K562 (cell line): ENCODE data around the gene CAMK2G. TPM values are rescaled to one million over a fixed set of nuclear protein-coding genes. Genes with fewer than 3 reads are reported as not detected.

Experiments
- ARID4B ChIP-seq: sonication (generic); formaldehyde crosslinking; IDR thresholded peaks from 2 replicates; pipeline ENCODE4 v1.8.0; 2022; ENCODE audit warnings: mild to moderate bottlenecking, missing genetic modification reagents
- CBX3 ChIP-seq, 2 experiments: IDR thresholded peaks; 1 replicate in 1 of 2; 2 replicates in 1 of 2; pipeline ENCODE4 v1.6.1; 2012; ENCODE audit warnings: inconsistent platforms in 2 of 2, low read length in 2 of 2, borderline replicate concordance in 1 of 2, control low read depth in 1 of 2
- E2F8 ChIP-seq: fragments of 450-650 bp; IDR thresholded peaks from 2 replicates; pipeline ENCODE4 v1.7.1; 2018; ENCODE audit warnings: mild to moderate bottlenecking, low read depth; ENCODE audit not compliant: partially characterized antibody
- EGR1 ChIP-seq: fragments of 450-650 bp; conservative IDR thresholded peaks from 2 replicates; pipeline ENCODE4 v1.6.1; 2017; ENCODE audit warnings: mild to moderate bottlenecking
- ELF1 ChIP-seq: fragments of 200-800 bp; sonication (Bioruptor generic); IDR thresholded peaks from 2 replicates; pipeline ENCODE4 v1.6.1; 2016; ENCODE audit warnings: missing genetic modification characterization, missing compliant biosample characterization
- HSF4 ChIP-seq: fragments of 250-450 bp; sonication (Bioruptor Pico); IDR thresholded peaks from 2 replicates; pipeline ENCODE4 v2.1.2; 2022; ENCODE audit warnings: mild to moderate bottlenecking, moderate library complexity, borderline replicate concordance
- L3MBTL2 ChIP-seq: fragments of 450-650 bp; IDR thresholded peaks from 2 replicates; pipeline ENCODE4 v1.6.1; 2016; ENCODE audit warnings: mild to moderate bottlenecking, moderate library complexity
- MEF2D ChIP-seq: conservative IDR thresholded peaks from 2 replicates; pipeline ENCODE4 v1.6.1; 2016; ENCODE audit warnings: low read depth, missing genetic modification characterization, missing compliant biosample characterization
- MTA2 ChIP-seq: fragments of 450-650 bp; IDR thresholded peaks from 2 replicates; pipeline ENCODE4 v1.6.1; 2016; ENCODE audit warnings: low read depth
- TBP ChIP-seq: optimal IDR thresholded peaks from 2 replicates; pipeline ENCODE3; 2011; ENCODE audit warnings: low read depth, low read length, improper control_type of control experiment
- TCF7 ChIP-seq: sonication (generic); IDR thresholded peaks from 2 replicates; pipeline ENCODE4 v1.6.1; 2016; ENCODE audit warnings: antibody characterized with exemption, borderline replicate concordance
- ZKSCAN1 ChIP-seq: fragments of 150-350 bp; IDR thresholded peaks from 2 replicates; pipeline ENCODE4 v1.6.1; 2016; ENCODE audit warnings: low read depth, low read length
- ZNF174 ChIP-seq: fragments of 250-450 bp; sonication (Bioruptor Pico); IDR thresholded peaks from 2 replicates; pipeline ENCODE4 v1.4.0; 2020; ENCODE audit warnings: mild to moderate bottlenecking
- ZNF232 ChIP-seq: sonication (generic); formaldehyde crosslinking; IDR thresholded peaks from 2 replicates; pipeline ENCODE4 v1.8.0; 2022; ENCODE audit warnings: mild to moderate bottlenecking, missing genetic modification reagents
- ZNF316 ChIP-seq: fragments of 450-650 bp; IDR thresholded peaks from 2 replicates; pipeline ENCODE4 v1.6.1; 2016
- ZNF57 ChIP-seq: fragments of 450-650 bp; formaldehyde crosslinking; IDR thresholded peaks from 2 replicates; pipeline ENCODE4 v1.4.0; 2020; ENCODE audit warnings: mild to moderate bottlenecking, moderate library complexity
- ZNF717 ChIP-seq: fragments of 250-450 bp; sonication (Bioruptor Pico); IDR thresholded peaks from 2 replicates; pipeline ENCODE4 v1.5.0; 2021
- ZNF830 ChIP-seq: fragments of 250-450 bp; sonication (Bioruptor Pico); IDR thresholded peaks from 2 replicates; pipeline ENCODE4 v1.5.0; 2021; ENCODE audit warnings: mild to moderate bottlenecking
- polyA plus RNA-seq, 8 experiments: library from polyadenylated mRNA; depleted of rRNA in 4 of 8; stranded (reverse) in 5 of 8; unstranded in 3 of 8; fragments of >200 nt; fragmentation: Nextera tagmentation in 2 of 8; fragmentation: Illumina TruSeq in 1 of 8; extraction: Ambion mirVana in 2 of 8; extraction: Trizol in 1 of 8; gene quantifications; 2 replicates each; pipeline versions ENCODE4 v1.2.1 to v1.2.3, GENCODE V29; 2011 to 2014; ENCODE audit warnings: inconsistent platforms in 1 of 8, missing spikeins in 1 of 8
- total RNA-seq, 7 experiments: library from RNA; depleted of rRNA in 6 of 7; stranded (reverse); fragments of >200 nt in 6 of 7; fragmentation: Illumina TruSeq in 2 of 7; extraction: Trizol in 2 of 7; gene quantifications; 2 replicates each; pipeline versions ENCODE4 v1.2.1 to v1.2.3, GENCODE V29; 2011 to 2021; ENCODE audit warnings: low replicate concordance in 1 of 7

Gene CAMK2G
- total and polyA plus RNA-seq, 9 of the 15 experiments (the other 6 are each of a cell fraction or from before 2014, with no cell fraction given), result 9.0 to 37.9 (median 32.6) TPM

GRCh38 chr10:73772281-73773151, 101.8 kb downstream of the CAMK2G start (continued):
- no peak for TF ChIP-seq MTA2
- TF ChIP-seq ZNF232 (CRISPR knock-in tag), result no peak; the same call in 1 of the 2 replicates
- TF ChIP-seq CBX3 (IDR thresholded peaks at IDR 0.05; ENCODE audit: borderline replicate concordance in 1 of 2, low read length in 2 of 2), result 0 out of 3 replicates have a peak, but pooled peaks of 1 of the 2 experiments have one; percentile 21
- peak; percentile 86 for TF ChIP-seq ELF1
- TF ChIP-seq ARID4B (CRISPR knock-in tag), result no peak; the same call in none of the 2 replicates
- TF ChIP-seq ZNF717 (CRISPR knock-in tag), result no peak
- TF ChIP-seq TBP, result peak; percentile 34
- TF ChIP-seq ZNF830 (CRISPR knock-in tag), result peak; percentile 89
- TF ChIP-seq TCF7, result peak; percentile 74; the same call in 1 of the 2 replicates
- no peak for TF ChIP-seq ZNF57
- no peak for TF ChIP-seq HSF4 (CRISPR knock-in tag)
- TF ChIP-seq ZNF174 (CRISPR knock-in tag), result no peak
- TF ChIP-seq MEF2D (tag), result no peak
- TF ChIP-seq L3MBTL2, result peak; percentile 75
- no peak; the same call in 1 of the 2 replicates for TF ChIP-seq ZKSCAN1
- peak; percentile 91 for TF ChIP-seq E2F8
- no peak for TF ChIP-seq ZNF316
- TF ChIP-seq EGR1, result peak; percentile 98
